Vagina (tissue), 2 donors: ENCODE data around the gene FGFR3. TPM values are rescaled to one million over a fixed set of nuclear protein-coding genes. Genes with fewer than 3 reads are reported as not detected.

Experiments used
- DNase-seq, 2 donors: peaks; one replicate each; pipeline ENCODE4 v3.0.0-alpha.2; 2017; ENCODE audit errors: extremely low spot score in 2 of 2
- H3K27ac ChIP-seq: fragments of 200-600 bp; sonication (generic); one replicate; pipeline ENCODE4 v1.5.1; 2019
- H3K27me3 ChIP-seq: fragments of 200-600 bp; sonication (generic); one replicate; pipeline ENCODE4 v1.5.1; 2019
- H3K36me3 ChIP-seq, 2 donors: fragments of 200-600 bp; sonication (generic); one replicate each; pipeline ENCODE4 v1.5.1; 2017 to 2019
- H3K4me1 ChIP-seq: fragments of 200-600 bp; sonication (generic); one replicate; pipeline ENCODE4 v1.5.1; 2019
- H3K4me3 ChIP-seq, 2 donors: fragments of 200-600 bp; sonication (generic); 1 replicate in 1 of 2; 2 replicates in 1 of 2; pipeline ENCODE4 v1.5.1; 2016 to 2019
- H3K9me3 ChIP-seq: fragments of 200-600 bp; sonication (generic); one replicate; pipeline ENCODE4 v1.5.1; 2019
- POLR2A ChIP-seq, 2 donors: fragments of 450-650 bp; IDR thresholded peaks; one replicate each; pipeline ENCODE4 v1.6.1; 2017; ENCODE audit warnings: antibody characterized with exemption in 2 of 2, mild to moderate bottlenecking in 2 of 2, moderate library complexity in 2 of 2
- POLR2AphosphoS5 ChIP-seq, 2 donors: sonication (generic); formaldehyde crosslinking; IDR thresholded peaks; one replicate each; pipeline ENCODE4 v1.9.0; 2017; ENCODE audit warnings: antibody characterized with exemption in 2 of 2, mild to moderate bottlenecking in 2 of 2, low read depth in 1 of 2; ENCODE audit not compliant: insufficient read depth in 1 of 2
- intact Hi-C: fragments of 100-400 bp; cut with DNase I; formaldehyde crosslinking; loops from one replicate; pipeline ENCODE4 v1.15.1; 2023
- total RNA-seq: library from RNA; depleted of rRNA; stranded (reverse); fragments of >200 nt; gene quantifications from one replicate; pipeline ENCODE4 v1.2.3, GENCODE V29; 2016
- TF ChIP-seq, protein P1 (sequence below), 3 experiments: fragments of 450-650 bp in 2 of 3; fragments of 200-600 bp in 1 of 3; sonication (generic) in 1 of 3; IDR thresholded peaks; one replicate each; pipeline ENCODE4 v1.5.1; 2017 to 2019; ENCODE audit warnings: antibody characterized with exemption in 3 of 3, mild to moderate bottlenecking in 2 of 3, moderate library complexity in 2 of 3

The FGFR3 gene
- total RNA-seq, 1 donor from 2014 or later, result 96.5 TPM

DNA sequence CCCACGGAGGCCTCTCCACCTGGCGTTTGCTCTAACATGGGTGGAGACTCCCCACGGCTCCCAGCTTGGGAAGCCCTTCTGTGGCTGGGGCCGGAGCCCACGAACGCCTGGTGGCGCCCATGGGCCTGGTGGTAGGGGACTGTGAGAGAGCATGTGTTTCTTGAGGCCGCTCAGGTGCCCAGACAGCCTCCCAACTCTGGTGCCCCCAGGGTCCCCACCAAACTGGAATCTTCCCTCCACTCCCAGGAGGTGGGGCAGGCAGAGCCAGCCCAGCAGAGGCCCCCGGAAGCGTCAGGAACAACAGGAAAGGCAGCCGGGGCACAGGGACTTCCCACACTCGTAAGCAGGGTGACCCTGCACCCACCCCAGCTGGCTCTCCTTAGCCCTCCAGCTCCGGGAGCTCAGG is 33.3 kb upstream of the FGFR3 start:
- intact Hi-C loops, result loop anchor here (10.0 kb wide), 1 partner anchor 145 kb away; no protein-coding TSS in a partner anchor
- no peaks in the 10 kb centered on the region for H3K27me3 ChIP-seq
- no peak for TF ChIP-seq POLR2AphosphoS5 (IDR thresholded peaks at IDR 0.05; ENCODE audit: insufficient read depth in 1 of 2, low read depth in 1 of 2)
- TF ChIP-seq POLR2A (IDR thresholded peaks at IDR 0.05), result no peak
- TF ChIP-seq, protein P1, sequence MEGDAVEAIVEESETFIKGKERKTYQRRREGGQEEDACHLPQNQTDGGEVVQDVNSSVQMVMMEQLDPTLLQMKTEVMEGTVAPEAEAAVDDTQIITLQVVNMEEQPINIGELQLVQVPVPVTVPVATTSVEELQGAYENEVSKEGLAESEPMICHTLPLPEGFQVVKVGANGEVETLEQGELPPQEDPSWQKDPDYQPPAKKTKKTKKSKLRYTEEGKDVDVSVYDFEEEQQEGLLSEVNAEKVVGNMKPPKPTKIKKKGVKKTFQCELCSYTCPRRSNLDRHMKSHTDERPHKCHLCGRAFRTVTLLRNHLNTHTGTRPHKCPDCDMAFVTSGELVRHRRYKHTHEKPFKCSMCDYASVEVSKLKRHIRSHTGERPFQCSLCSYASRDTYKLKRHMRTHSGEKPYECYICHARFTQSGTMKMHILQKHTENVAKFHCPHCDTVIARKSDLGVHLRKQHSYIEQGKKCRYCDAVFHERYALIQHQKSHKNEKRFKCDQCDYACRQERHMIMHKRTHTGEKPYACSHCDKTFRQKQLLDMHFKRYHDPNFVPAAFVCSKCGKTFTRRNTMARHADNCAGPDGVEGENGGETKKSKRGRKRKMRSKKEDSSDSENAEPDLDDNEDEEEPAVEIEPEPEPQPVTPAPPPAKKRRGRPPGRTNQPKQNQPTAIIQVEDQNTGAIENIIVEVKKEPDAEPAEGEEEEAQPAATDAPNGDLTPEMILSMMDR (IDR thresholded peaks at IDR 0.05), result no peak
- no peaks in the 10 kb centered on the region for H3K36me3 ChIP-seq
- H3K4me3 ChIP-seq, result no peak overlapping the region
- no peaks in the 10 kb centered on the region for H3K9me3 ChIP-seq
- peak overlapping the region; percentile 61 for H3K27ac ChIP-seq
- no peak for DNase-seq
- peaks cover 51% of the 10 kb centered on the region for H3K4me1 ChIP-seq

DNA sequence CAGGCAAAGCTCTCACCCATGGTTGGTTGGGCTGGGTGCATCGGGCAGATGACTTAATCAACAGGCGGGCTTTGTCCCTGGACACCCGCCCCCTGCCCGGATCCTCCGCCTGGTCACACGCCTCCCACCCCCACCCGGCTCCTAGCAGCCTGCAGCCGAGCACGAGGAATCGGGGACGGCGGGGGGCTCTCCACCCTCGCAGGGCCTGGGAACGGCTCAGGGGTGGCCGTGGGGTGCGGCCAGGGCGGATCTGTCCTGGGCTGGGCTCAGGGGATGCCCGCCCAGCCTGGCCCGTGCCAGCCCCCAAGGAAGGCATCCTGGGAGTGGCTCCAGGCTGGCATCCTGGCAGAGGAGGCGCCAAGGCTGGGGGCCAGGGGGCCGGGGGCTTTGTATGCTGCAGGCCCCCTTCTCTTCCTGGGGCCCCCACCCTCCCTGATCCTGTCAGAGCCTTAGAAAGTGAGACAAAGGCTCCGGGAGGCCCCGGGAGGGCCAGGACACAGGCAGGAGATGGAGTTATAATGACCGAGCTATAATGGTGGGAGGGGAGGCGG is 32.5 kb upstream of the FGFR3 start:
- no peak for DNase-seq
- no peak overlapping the region for H3K4me3 ChIP-seq
- no peaks in the 10 kb centered on the region for H3K36me3 ChIP-seq
- intact Hi-C loops, result loop anchor here (10.0 kb wide), 1 partner anchor 144 kb away; no protein-coding TSS in a partner anchor
- no peak for TF ChIP-seq POLR2A (IDR thresholded peaks at IDR 0.05)
- no peak for TF ChIP-seq POLR2AphosphoS5 (IDR thresholded peaks at IDR 0.05; ENCODE audit: insufficient read depth in 1 of 2, low read depth in 1 of 2)
- TF ChIP-seq, protein P1 (IDR thresholded peaks at IDR 0.05), result no peak
- no peaks in the 10 kb centered on the region for H3K27me3 ChIP-seq
- no peaks in the 10 kb centered on the region for H3K9me3 ChIP-seq
- H3K27ac ChIP-seq, result peak overlapping the region; percentile 61
- peaks cover 47% of the 10 kb centered on the region for H3K4me1 ChIP-seq

- peak overlapping the region; percentile 61 for H3K27ac ChIP-seq
- no peak overlapping the region for H3K4me3 ChIP-seq
- no peak for DNase-seq
- TF ChIP-seq POLR2AphosphoS5 (IDR thresholded peaks at IDR 0.05; ENCODE audit: insufficient read depth in 1 of 2, low read depth in 1 of 2) (no peak), POLR2A (IDR thresholded peaks at IDR 0.05) (no peak)
- TF ChIP-seq, protein P1 (IDR thresholded peaks at IDR 0.05), result no peak
- no peaks in the 10 kb centered on the region for H3K27me3 ChIP-seq
- no peaks in the 10 kb centered on the region for H3K9me3 ChIP-seq
- H3K36me3 ChIP-seq, result no peaks in the 10 kb centered on the region
- H3K4me1 ChIP-seq, result peaks cover 46% of the 10 kb centered on the region
- intact Hi-C loops, result loop anchor here (10.0 kb wide), 1 partner anchor 144 kb away; no protein-coding TSS in a partner anchor
Observed at GRCh38 chr4:1761130-1761689, 31.9 kb upstream of the FGFR3 start.

- TF ChIP-seq POLR2A (IDR thresholded peaks at IDR 0.05), result no peak
- TF ChIP-seq, protein P1 (IDR thresholded peaks at IDR 0.05), result no peak
- no peak for TF ChIP-seq POLR2AphosphoS5 (IDR thresholded peaks at IDR 0.05; ENCODE audit: insufficient read depth in 1 of 2, low read depth in 1 of 2)
- DNase-seq, result no peak
- Histone ChIP-seq H3K27me3 (no peaks in the 10 kb centered on the region), H3K4me3 (no peak overlapping the region), H3K27ac (no peak overlapping the region), H3K9me3 (no peaks in the 10 kb centered on the region), H3K4me1 (peaks cover 57% of the 10 kb centered on the region), H3K36me3 (no peaks in the 10 kb centered on the region)
- intact Hi-C loops, result loop anchor here (10.0 kb wide), 1 partner anchor 142 kb away; no protein-coding TSS in a partner anchor
Observed at GRCh38 chr4:1762264-1763010, 30.7 kb upstream of the FGFR3 start.
